Breast epithelium (tissue), 4 donors: ENCODE results near the gene FZD10. TPM values are rescaled to one million over a fixed set of nuclear protein-coding genes. Genes with fewer than 3 reads are reported as not detected.

Experiments used
- DNase-seq, 2 donors: peaks; one replicate each; pipeline ENCODE4 v3.0.0-alpha.2; 2019; ENCODE audit warnings: low spot score in 2 of 2
- H3K27ac ChIP-seq, 2 donors: fragments of 200-600 bp; sonication (generic) in 1 of 2; one replicate each; pipeline ENCODE4 v1.5.1; 2016 to 2019; ENCODE audit warnings: mild to moderate bottlenecking in 1 of 2
- H3K27me3 ChIP-seq, 2 donors: fragments of 200-600 bp; sonication (generic) in 1 of 2; one replicate each; pipeline versions ENCODE4 v1.5.1 to v1.6.0; 2017 to 2019; ENCODE audit warnings: control low read depth in 1 of 2, mild to moderate bottlenecking in 1 of 2
- H3K36me3 ChIP-seq: fragments of 200-600 bp; one replicate; pipeline ENCODE4 v1.5.1; 2019
- H3K4me1 ChIP-seq, 2 donors: fragments of 200-600 bp; sonication (generic); one replicate each; pipeline ENCODE4 v1.5.1; 2016 to 2019; ENCODE audit warnings: control low read depth in 1 of 2
- H3K4me3 ChIP-seq, 3 donors: fragments of 200-600 bp; sonication (generic); 1 replicate in 2 of 3; 2 replicates in 1 of 3; pipeline ENCODE4 v1.5.1; 2016 to 2019; ENCODE audit warnings: mild to moderate bottlenecking in 3 of 3, moderate library complexity in 2 of 3
- H3K9me3 ChIP-seq, 2 donors: fragments of 200-600 bp; sonication (generic) in 1 of 2; one replicate each; pipeline ENCODE4 v1.5.1; 2016 to 2019; ENCODE audit warnings: control low read depth in 1 of 2
- POLR2A ChIP-seq: fragments of 450-650 bp; IDR thresholded peaks from one replicate; pipeline ENCODE4 v1.6.1; 2016; ENCODE audit warnings: antibody characterized with exemption, mild to moderate bottlenecking, moderate library complexity
- POLR2AphosphoS5 ChIP-seq, 3 donors: sonication (generic); formaldehyde crosslinking; IDR thresholded peaks; one replicate each; pipeline ENCODE4 v1.6.1; 2017; ENCODE audit warnings: antibody characterized with exemption in 3 of 3
- intact Hi-C: fragments of 100-400 bp; cut with DNase I; formaldehyde crosslinking; loops from one replicate; pipeline ENCODE4 v1.15.1; 2023; ENCODE audit warnings: low total_unique reads
- total RNA-seq, 3 donors: library from RNA; depleted of rRNA; stranded (reverse); fragments of >200 nt; gene quantifications; one replicate each; pipeline ENCODE4 v1.1.0, GENCODE V29; 2016
- TF ChIP-seq, protein P1 (sequence below), 3 donors: fragments of 450-650 bp; IDR thresholded peaks; one replicate each; pipeline ENCODE4 v1.5.1; 2016 to 2017; ENCODE audit warnings: antibody characterized with exemption in 3 of 3, mild to moderate bottlenecking in 3 of 3, moderate library complexity in 3 of 3

Gene FZD10
- total RNA-seq, 3 donors from 2014 or later: 0.48 to 2.0 (median 1.8) TPM

DNA sequence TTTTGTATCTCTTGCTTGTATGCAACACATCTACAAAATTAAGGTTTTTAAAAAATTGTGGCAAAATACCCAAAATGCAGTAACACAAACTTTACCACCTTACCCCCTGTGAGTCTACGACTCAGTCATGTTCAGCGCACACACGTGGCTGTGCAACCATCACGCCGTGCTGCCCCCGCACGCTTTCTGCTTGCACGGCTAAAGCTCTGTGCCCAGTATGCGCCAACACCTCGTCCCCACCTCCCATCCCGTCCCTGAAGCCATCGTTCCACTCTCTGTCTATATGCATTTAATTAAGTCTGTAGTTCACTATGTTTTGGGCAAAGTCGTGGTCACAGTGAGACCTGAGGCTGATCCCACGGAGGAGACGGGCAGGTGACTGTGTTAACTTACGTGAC, 36.4 kb downstream of the FZD10 start:
- H3K36me3 ChIP-seq: no peaks in the 10 kb centered on the region
- H3K4me1 ChIP-seq: no peaks in the 10 kb centered on the region
- TF ChIP-seq, protein P1, sequence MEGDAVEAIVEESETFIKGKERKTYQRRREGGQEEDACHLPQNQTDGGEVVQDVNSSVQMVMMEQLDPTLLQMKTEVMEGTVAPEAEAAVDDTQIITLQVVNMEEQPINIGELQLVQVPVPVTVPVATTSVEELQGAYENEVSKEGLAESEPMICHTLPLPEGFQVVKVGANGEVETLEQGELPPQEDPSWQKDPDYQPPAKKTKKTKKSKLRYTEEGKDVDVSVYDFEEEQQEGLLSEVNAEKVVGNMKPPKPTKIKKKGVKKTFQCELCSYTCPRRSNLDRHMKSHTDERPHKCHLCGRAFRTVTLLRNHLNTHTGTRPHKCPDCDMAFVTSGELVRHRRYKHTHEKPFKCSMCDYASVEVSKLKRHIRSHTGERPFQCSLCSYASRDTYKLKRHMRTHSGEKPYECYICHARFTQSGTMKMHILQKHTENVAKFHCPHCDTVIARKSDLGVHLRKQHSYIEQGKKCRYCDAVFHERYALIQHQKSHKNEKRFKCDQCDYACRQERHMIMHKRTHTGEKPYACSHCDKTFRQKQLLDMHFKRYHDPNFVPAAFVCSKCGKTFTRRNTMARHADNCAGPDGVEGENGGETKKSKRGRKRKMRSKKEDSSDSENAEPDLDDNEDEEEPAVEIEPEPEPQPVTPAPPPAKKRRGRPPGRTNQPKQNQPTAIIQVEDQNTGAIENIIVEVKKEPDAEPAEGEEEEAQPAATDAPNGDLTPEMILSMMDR (IDR thresholded peaks at IDR 0.05): no peak
- no peak for TF ChIP-seq POLR2A
- TF ChIP-seq POLR2AphosphoS5 (IDR thresholded peaks at IDR 0.05): no peak
- DNase-seq: no peak
- H3K4me3 ChIP-seq: no peak overlapping the region
- H3K9me3 ChIP-seq: peaks cover 0 to 10% of the 10 kb centered on the region in 2 donors
- peaks cover 0 to 4% of the 10 kb centered on the region in 2 donors for H3K27me3 ChIP-seq
- H3K27ac ChIP-seq: no peak overlapping the region
- intact Hi-C loops: no loop called here

GRCh38 chr12:130199581-130200390, 37.5 kb downstream of the FZD10 start:
- H3K4me3 ChIP-seq: no peak overlapping the region
- no peaks in the 10 kb centered on the region for H3K36me3 ChIP-seq
- intact Hi-C loops: no loop called here
- peaks cover 0 to 4% of the 10 kb centered on the region in 2 donors for H3K27me3 ChIP-seq
- H3K9me3 ChIP-seq: peaks cover 0 to 10% of the 10 kb centered on the region in 2 donors
- no peak overlapping the region for H3K27ac ChIP-seq
- DNase-seq: no peak
- TF ChIP-seq POLR2A (no peak), POLR2AphosphoS5 (IDR thresholded peaks at IDR 0.05) (no peak)
- TF ChIP-seq, protein P1 (IDR thresholded peaks at IDR 0.05): no peak
- H3K4me1 ChIP-seq: no peaks in the 10 kb centered on the region

DNA sequence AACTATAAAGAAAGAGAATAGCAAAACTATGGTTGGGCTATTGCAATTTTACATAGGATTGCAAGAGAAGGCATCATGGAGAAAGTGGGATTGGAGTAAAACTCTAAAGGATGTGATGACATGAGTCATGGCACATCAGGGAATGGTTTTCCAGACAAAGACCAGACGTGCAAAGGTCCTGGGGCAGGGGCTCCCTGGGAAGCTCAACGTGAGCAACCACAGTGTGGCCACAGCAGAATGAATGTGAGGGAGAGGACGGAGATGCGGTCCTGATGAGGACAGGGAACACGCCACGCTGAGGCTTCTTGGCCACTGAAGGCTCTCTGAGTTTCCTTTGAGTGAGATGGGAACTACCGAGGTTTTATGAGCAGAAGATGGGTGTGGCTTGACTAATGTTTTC, 38.2 kb downstream of the FZD10 start:
- no peak for TF ChIP-seq POLR2A
- TF ChIP-seq, protein P1 (IDR thresholded peaks at IDR 0.05): no peak
- no peak for TF ChIP-seq POLR2AphosphoS5 (IDR thresholded peaks at IDR 0.05)
- intact Hi-C loops: no loop called here
- Histone ChIP-seq H3K27me3 (peaks cover 0 to 4% of the 10 kb centered on the region in 2 donors), H3K9me3 (peaks cover 0 to 10% of the 10 kb centered on the region in 2 donors), H3K4me1 (no peaks in the 10 kb centered on the region), H3K27ac (no peak overlapping the region), H3K4me3 (no peak overlapping the region), H3K36me3 (no peaks in the 10 kb centered on the region)
- DNase-seq: no peak

DNA sequence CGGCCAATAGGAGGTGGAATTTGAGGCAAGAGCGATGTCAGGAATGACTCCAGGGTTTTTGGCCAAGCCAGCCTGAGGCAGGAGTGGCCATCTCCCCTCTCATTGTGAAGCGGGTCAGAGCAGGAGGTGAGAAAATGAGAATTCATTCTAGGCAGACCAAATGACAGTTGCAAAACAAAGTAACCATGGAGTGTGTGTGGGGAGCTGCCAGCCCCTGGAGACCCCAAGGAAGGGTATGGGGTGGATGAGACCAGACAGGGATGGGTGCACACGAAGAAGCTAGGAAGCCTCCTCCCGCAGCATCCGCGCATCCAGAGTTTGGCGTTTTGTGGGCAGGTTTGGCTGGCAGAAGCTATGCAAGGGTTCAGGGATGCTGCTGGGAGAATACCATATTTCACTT, 38.8 kb downstream of the FZD10 start:
- intact Hi-C loops: no loop called here
- Histone ChIP-seq H3K27me3 (peaks cover 0 to 4% of the 10 kb centered on the region in 2 donors), H3K27ac (no peak overlapping the region), H3K4me1 (no peaks in the 10 kb centered on the region), H3K9me3 (peaks cover 0 to 10% of the 10 kb centered on the region in 2 donors), H3K4me3 (no peak overlapping the region), H3K36me3 (no peaks in the 10 kb centered on the region)
- no peak for DNase-seq
- TF ChIP-seq POLR2A (no peak), POLR2AphosphoS5 (IDR thresholded peaks at IDR 0.05) (no peak)
- TF ChIP-seq, protein P1 (IDR thresholded peaks at IDR 0.05): no peak

DNA sequence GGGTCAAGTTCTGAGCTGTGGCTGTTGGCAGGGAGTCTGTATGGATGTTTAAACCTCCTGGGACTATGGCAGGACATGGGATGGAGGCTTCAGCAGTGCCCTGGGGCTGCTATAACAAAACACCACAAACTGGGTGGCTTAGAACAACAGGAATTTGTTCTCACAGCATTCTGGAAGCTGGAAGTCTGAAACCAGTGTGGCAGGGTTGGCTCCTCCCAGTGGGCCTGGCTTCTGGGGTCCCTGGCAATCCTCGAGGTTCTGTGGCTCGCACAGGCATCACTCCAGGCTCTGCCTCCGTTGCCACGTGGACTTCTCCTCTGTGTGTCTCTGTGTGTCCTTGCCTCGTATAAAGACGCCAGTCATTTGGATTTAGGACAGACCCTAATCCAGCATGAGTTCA, 39.9 kb downstream of the FZD10 start:
- no peaks in the 10 kb centered on the region for H3K36me3 ChIP-seq
- no peak for DNase-seq
- intact Hi-C loops: no loop called here
- TF ChIP-seq POLR2A (no peak), POLR2AphosphoS5 (IDR thresholded peaks at IDR 0.05) (no peak)
- TF ChIP-seq, protein P1 (IDR thresholded peaks at IDR 0.05): no peak
- peaks cover 0 to 10% of the 10 kb centered on the region in 2 donors for H3K9me3 ChIP-seq
- H3K27me3 ChIP-seq: peaks cover 0 to 4% of the 10 kb centered on the region in 2 donors
- no peak overlapping the region for H3K4me3 ChIP-seq
- no peaks in the 10 kb centered on the region for H3K4me1 ChIP-seq
- H3K27ac ChIP-seq: no peak overlapping the region
